NK-92 (cell line): ENCODE measurements around the gene CCSER2.
"Not testable (repeated sequence)": the region's sequence is repeated elsewhere in the genome, so short reads cannot be mapped to it uniquely, and the experiment has no call there.

Source experiments
- DNase-seq: peaks from one replicate; lab custom pipeline; 2025; ENCODE audit not compliant: unreplicated experiment; lab: John Stamatoyannopoulos, UW

Gene CCSER2

GRCh38 chr10:84511709-84512285 lies 183.4 kb downstream of the CCSER2 start:
- DNase-seq: no peak

GRCh38 chr10:84517554-84517953 lies 189.2 kb downstream of the CCSER2 start:
- DNase-seq: no peak

GRCh38 chr10:84519235-84519634 lies 190.8 kb downstream of the CCSER2 start:
- no peak for DNase-seq

- DNase-seq: no peak
Observed at GRCh38 chr10:84521013-84521412, 192.6 kb downstream of the CCSER2 start.

GRCh38 chr10:84521468-84521867 lies 193.1 kb downstream of the CCSER2 start:
- no peak for DNase-seq

- DNase-seq: no peak
Observed at GRCh38 chr10:84522612-84523462, 194.4 kb downstream of the CCSER2 start.

GRCh38 chr10:84523526-84523925 lies 195.1 kb downstream of the CCSER2 start:
- DNase-seq: no peak

- no peak for DNase-seq
Observed at GRCh38 chr10:84524435-84524834, 196.0 kb downstream of the CCSER2 start.

- no peak for DNase-seq
Observed at GRCh38 chr10:84525120-84525806, 196.9 kb downstream of the CCSER2 start.

- not testable (repeated sequence) for DNase-seq
Observed at GRCh38 chr10:84525807-84526182, 197.4 kb downstream of the CCSER2 start.

GRCh38 chr10:84527386-84527785 lies 199.0 kb downstream of the CCSER2 start:
- not testable (repeated sequence) for DNase-seq

GRCh38 chr10:84528526-84528925 lies 200.1 kb downstream of the CCSER2 start:
- not testable (repeated sequence) for DNase-seq

GRCh38 chr10:84530724-84531325 lies 202.4 kb downstream of the CCSER2 start:
- no peak for DNase-seq

- DNase-seq: no peak
Observed at GRCh38 chr10:84531396-84531795, 203.0 kb downstream of the CCSER2 start.

- no peak for DNase-seq
Observed at GRCh38 chr10:84534168-84534567, 205.8 kb downstream of the CCSER2 start.

GRCh38 chr10:84537447-84537931 lies 209.1 kb downstream of the CCSER2 start:
- DNase-seq: no peak

GRCh38 chr10:84538036-84538435 lies 209.6 kb downstream of the CCSER2 start:
- DNase-seq: no peak

- DNase-seq: no peak
Observed at GRCh38 chr10:84539216-84539615, 210.8 kb downstream of the CCSER2 start.

GRCh38 chr10:84540022-84540616 lies 211.7 kb downstream of the CCSER2 start:
- DNase-seq: no peak

- no peak for DNase-seq
Observed at GRCh38 chr10:84540617-84541288, 212.4 kb downstream of the CCSER2 start.

GRCh38 chr10:84541289-84541637 lies 212.9 kb downstream of the CCSER2 start:
- DNase-seq: no peak
